GM10266 (cell line): ENCODE measurements around the gene ALMS1.
A peak's percentile ranks its signal among the peaks of the same experiment; 100 is the strongest.
"Not testable (repeated sequence)": the region's sequence is repeated elsewhere in the genome, so short reads cannot be mapped to it uniquely, and the experiment has no call there.

ENCODE experiments used
- DNase-seq: peaks from one replicate; pipeline ENCODE4 v3.0.0; 2012; ENCODE audit errors: extremely low spot score
- CTCF ChIP-seq: IDR thresholded peaks from 2 replicates; pipeline ENCODE4 v1.5.1; 2012; ENCODE audit warnings: mild to moderate bottlenecking, low read depth; ENCODE audit not compliant: control insufficient read depth, insufficient read depth; ENCODE audit errors: missing control alignments

The ALMS1 gene, protein sequence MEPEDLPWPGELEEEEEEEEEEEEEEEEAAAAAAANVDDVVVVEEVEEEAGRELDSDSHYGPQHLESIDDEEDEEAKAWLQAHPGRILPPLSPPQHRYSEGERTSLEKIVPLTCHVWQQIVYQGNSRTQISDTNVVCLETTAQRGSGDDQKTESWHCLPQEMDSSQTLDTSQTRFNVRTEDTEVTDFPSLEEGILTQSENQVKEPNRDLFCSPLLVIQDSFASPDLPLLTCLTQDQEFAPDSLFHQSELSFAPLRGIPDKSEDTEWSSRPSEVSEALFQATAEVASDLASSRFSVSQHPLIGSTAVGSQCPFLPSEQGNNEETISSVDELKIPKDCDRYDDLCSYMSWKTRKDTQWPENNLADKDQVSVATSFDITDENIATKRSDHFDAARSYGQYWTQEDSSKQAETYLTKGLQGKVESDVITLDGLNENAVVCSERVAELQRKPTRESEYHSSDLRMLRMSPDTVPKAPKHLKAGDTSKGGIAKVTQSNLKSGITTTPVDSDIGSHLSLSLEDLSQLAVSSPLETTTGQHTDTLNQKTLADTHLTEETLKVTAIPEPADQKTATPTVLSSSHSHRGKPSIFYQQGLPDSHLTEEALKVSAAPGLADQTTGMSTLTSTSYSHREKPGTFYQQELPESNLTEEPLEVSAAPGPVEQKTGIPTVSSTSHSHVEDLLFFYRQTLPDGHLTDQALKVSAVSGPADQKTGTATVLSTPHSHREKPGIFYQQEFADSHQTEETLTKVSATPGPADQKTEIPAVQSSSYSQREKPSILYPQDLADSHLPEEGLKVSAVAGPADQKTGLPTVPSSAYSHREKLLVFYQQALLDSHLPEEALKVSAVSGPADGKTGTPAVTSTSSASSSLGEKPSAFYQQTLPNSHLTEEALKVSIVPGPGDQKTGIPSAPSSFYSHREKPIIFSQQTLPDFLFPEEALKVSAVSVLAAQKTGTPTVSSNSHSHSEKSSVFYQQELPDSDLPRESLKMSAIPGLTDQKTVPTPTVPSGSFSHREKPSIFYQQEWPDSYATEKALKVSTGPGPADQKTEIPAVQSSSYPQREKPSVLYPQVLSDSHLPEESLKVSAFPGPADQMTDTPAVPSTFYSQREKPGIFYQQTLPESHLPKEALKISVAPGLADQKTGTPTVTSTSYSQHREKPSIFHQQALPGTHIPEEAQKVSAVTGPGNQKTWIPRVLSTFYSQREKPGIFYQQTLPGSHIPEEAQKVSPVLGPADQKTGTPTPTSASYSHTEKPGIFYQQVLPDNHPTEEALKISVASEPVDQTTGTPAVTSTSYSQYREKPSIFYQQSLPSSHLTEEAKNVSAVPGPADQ (N-terminal part only)

GRCh38 chr2:73385504-73386341 lies at the start of gene ALMS1:
Gene ALMS1 (plus strand): TSS chr2:73385836. CDS start chr2:73385869, 33 bp downstream.
- DNase-seq: peak; percentile 93
- no peak for TF ChIP-seq CTCF

DNA sequence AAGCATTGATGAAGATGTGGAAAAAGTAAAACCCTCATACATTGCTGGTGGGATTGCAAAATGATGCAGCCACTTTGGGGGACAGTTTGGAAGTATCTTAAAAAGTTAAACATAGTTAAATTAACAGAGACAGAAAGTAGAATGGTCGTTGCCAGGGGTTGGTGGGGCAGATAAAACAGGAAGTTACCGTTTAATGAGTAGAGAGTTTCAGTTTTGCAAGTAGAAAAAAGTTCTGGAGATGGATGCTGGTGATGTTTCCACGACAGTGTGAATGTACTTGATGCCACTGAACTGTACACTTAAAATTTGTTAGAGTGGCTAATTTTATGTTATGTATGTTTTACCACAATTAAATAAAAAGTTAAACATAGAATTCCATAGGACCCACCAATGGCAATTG lies 47.8 kb upstream of the ALMS1 start:
- no peak for TF ChIP-seq CTCF
- DNase-seq: no peak

- TF ChIP-seq CTCF: no peak
- DNase-seq: no peak
Observed at GRCh38 chr2:73339201-73339600, 46.4 kb upstream of the ALMS1 start.

DNA sequence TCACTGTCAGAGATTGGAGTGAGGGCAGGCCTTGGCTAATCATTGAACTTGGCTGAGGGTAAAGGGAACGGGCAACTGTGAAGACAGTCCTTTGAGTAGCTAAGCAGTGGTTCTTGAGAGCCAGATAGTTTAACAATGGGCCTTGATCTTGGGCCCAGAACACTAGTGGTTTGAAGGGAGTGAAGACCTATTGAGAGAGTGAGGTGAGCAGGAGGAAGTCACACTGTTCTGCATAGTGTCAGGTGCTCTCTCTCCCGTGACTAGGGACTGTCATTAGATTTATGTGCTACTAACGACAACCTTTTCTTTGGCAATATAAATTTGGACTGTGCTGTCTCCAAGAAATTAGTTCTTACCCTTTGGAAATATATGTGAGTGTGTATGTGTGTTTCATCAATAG lies 44.6 kb upstream of the ALMS1 start:
- TF ChIP-seq CTCF: no peak

DNA sequence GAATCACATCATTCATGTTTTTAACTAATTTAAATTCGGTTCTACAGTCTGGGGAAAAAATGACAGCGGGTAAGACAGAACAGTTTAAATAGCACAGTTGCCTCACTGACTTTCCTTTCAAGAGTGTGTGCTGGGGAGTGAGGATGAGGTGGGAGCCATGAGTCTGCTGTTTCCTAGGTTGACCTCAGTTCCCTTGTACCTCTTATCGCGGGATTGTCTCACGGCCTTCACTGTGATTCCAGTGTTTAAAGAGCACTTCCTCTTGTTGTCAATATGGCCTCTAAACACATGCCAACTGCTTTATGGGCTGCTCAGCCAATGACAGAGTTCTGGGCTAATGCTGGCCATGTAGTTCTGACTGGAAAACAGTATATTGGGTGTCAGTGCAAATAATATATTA lies 41.6 kb upstream of the ALMS1 start:
- TF ChIP-seq CTCF: no peak
- no peak for DNase-seq

More for the DNA sequence above, 44.6 kb upstream of the ALMS1 start:
- no peak for DNase-seq

DNA sequence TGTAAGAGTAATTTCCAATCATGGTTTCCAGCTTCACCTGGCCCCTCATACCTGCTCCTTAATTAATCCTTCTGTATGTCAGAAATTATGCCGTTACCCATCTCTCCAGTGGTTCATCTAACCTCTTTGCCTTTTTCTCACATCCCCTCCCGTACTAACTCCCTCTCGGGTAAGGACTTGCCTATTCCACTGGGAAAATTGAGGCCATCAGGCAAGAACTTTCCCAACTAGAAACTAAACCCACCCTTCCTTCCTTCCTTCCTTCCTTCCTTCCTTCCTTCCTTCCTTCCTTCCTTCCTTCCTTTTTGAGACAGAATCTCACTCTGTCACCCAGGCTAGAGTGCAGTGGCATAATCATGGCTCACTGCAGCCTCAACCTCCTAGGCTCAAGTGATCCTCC lies 40.9 kb upstream of the ALMS1 start:
- DNase-seq: not testable (repeated sequence)

- no peak for TF ChIP-seq CTCF
- no peak for DNase-seq
Observed at GRCh38 chr2:73350035-73350691, 35.5 kb upstream of the ALMS1 start.
